NT2/D1 (cell line): ENCODE data around the gene SLC22A15.

Experiments used
- DNase-seq: peaks from one replicate; pipeline ENCODE4 v3.0.0-alpha.2; 2011; ENCODE audit warnings: low read depth, low spot score
- H3K27me3 ChIP-seq: 2 replicates; pipeline ENCODE4 v1.6.0; 2011; ENCODE audit warnings: mild to moderate bottlenecking; ENCODE audit not compliant: insufficient read length, insufficient read depth
- H3K36me3 ChIP-seq: 2 replicates; pipeline ENCODE4 v1.6.1; 2011; ENCODE audit warnings: mild to moderate bottlenecking, low read length, mixed read lengths; ENCODE audit not compliant: insufficient read depth, insufficient read length
- H3K4me1 ChIP-seq: 2 replicates; pipeline ENCODE4 v1.5.1; 2011; ENCODE audit not compliant: insufficient read depth, insufficient read length
- H3K4me3 ChIP-seq: 2 replicates; pipeline ENCODE4 v1.5.1; 2011; ENCODE audit warnings: low read depth; ENCODE audit not compliant: insufficient read length
- H3K9ac ChIP-seq: 2 replicates; pipeline ENCODE4 v1.6.0; 2011; ENCODE audit warnings: low read depth; ENCODE audit not compliant: insufficient read length
- H3K9me3 ChIP-seq: 2 replicates; pipeline ENCODE4 v1.5.1; 2011; ENCODE audit warnings: mild to moderate bottlenecking, low read length; ENCODE audit not compliant: insufficient read depth
- SUZ12 ChIP-seq: IDR thresholded peaks from 2 replicates; pipeline ENCODE4 v1.6.1; 2011; ENCODE audit not compliant: insufficient read length, insufficient read depth; ENCODE audit errors: extremely low read depth
- YY1 ChIP-seq: IDR thresholded peaks from 2 replicates; pipeline ENCODE4 v1.6.1; 2011; ENCODE audit not compliant: insufficient read length, insufficient read depth
- ZNF274 ChIP-seq: IDR thresholded peaks from 2 replicates; pipeline ENCODE4 v1.6.1; 2011; ENCODE audit warnings: mild to moderate bottlenecking, low read depth, low read length

The SLC22A15 gene

GRCh38 chr1:116092752-116093489, 116.6 kb downstream of the SLC22A15 start:
- H3K4me3 ChIP-seq, result no peak overlapping the region
- no peak for DNase-seq
- TF ChIP-seq SUZ12 (no peak), ZNF274 (no peak), YY1 (no peak)

GRCh38 chr1:116095027-116095426, 118.7 kb downstream of the SLC22A15 start:
- TF ChIP-seq ZNF274 (no peak), YY1 (no peak), SUZ12 (no peak)
- no peak overlapping the region for H3K4me3 ChIP-seq
- no peaks in the 10 kb centered on the region for H3K27me3 ChIP-seq
- H3K9ac ChIP-seq, result no peak overlapping the region
- peaks cover 41% of the 10 kb centered on the region for H3K9me3 ChIP-seq
- no peaks in the 10 kb centered on the region for H3K36me3 ChIP-seq
- DNase-seq, result no peak
- H3K4me1 ChIP-seq, result no peaks in the 10 kb centered on the region

More at GRCh38 chr1:116092752-116093489, 116.6 kb downstream of the SLC22A15 start:
- Histone ChIP-seq H3K27me3 (no peaks in the 10 kb centered on the region), H3K36me3 (no peaks in the 10 kb centered on the region), H3K9me3 (peaks cover 51% of the 10 kb centered on the region), H3K9ac (no peak overlapping the region), H3K4me1 (no peaks in the 10 kb centered on the region)

GRCh38 chr1:116096013-116096618, 119.8 kb downstream of the SLC22A15 start:
- Histone ChIP-seq H3K27me3 (no peaks in the 10 kb centered on the region), H3K36me3 (no peaks in the 10 kb centered on the region), H3K9me3 (peaks cover 30% of the 10 kb centered on the region), H3K4me1 (no peaks in the 10 kb centered on the region), H3K4me3 (no peak overlapping the region), H3K9ac (no peak overlapping the region)
- DNase-seq, result peak; percentile 32
- TF ChIP-seq ZNF274 (no peak), YY1 (no peak), SUZ12 (no peak)

- peaks cover 28% of the 10 kb centered on the region for H3K9me3 ChIP-seq
- no peak overlapping the region for H3K4me3 ChIP-seq
- H3K4me1 ChIP-seq, result no peaks in the 10 kb centered on the region
- TF ChIP-seq YY1 (no peak), SUZ12 (no peak), ZNF274 (no peak)
- no peaks in the 10 kb centered on the region for H3K36me3 ChIP-seq
- DNase-seq, result no peak
- no peaks in the 10 kb centered on the region for H3K27me3 ChIP-seq
- no peak overlapping the region for H3K9ac ChIP-seq
Observed at GRCh38 chr1:116097626-116098025, 121.3 kb downstream of the SLC22A15 start.

- Histone ChIP-seq H3K4me3 (no peak overlapping the region), H3K36me3 (no peaks in the 10 kb centered on the region), H3K27me3 (no peaks in the 10 kb centered on the region), H3K9me3 (peaks cover 24% of the 10 kb centered on the region), H3K9ac (no peak overlapping the region), H3K4me1 (no peaks in the 10 kb centered on the region)
- TF ChIP-seq ZNF274 (no peak), YY1 (no peak), SUZ12 (no peak)
- no peak for DNase-seq
Observed at GRCh38 chr1:116099379-116099778, 123.1 kb downstream of the SLC22A15 start.

- Histone ChIP-seq H3K4me3 (no peak overlapping the region), H3K9ac (no peak overlapping the region), H3K27me3 (no peaks in the 10 kb centered on the region), H3K9me3 (peaks cover 19% of the 10 kb centered on the region), H3K36me3 (no peaks in the 10 kb centered on the region), H3K4me1 (no peaks in the 10 kb centered on the region)
- DNase-seq, result no peak
- no peak for TF ChIP-seq SUZ12
Observed at GRCh38 chr1:116099919-116100318, 123.6 kb downstream of the SLC22A15 start.

GRCh38 chr1:116104667-116105066, 128.4 kb downstream of the SLC22A15 start:
- no peaks in the 10 kb centered on the region for H3K4me1 ChIP-seq
- H3K27me3 ChIP-seq, result no peaks in the 10 kb centered on the region
- H3K9ac ChIP-seq, result no peak overlapping the region
- TF ChIP-seq ZNF274 (no peak), YY1 (no peak), SUZ12 (no peak)
- H3K9me3 ChIP-seq, result no peaks in the 10 kb centered on the region
- no peaks in the 10 kb centered on the region for H3K36me3 ChIP-seq
- no peak for DNase-seq
- H3K4me3 ChIP-seq, result no peak overlapping the region
